Activated T-helper 1 cell treated with anti-CD3 and anti-CD28 coated beads, Interleukin-12 subunit alpha, Interleukin-12 subunit beta, Interleukin-2, Interleukin-4 antibody, amounts not matched to agents 30 ng/mL and 10 ng/mL and 1 ng/mL, durations not matched to agents 14 hours and 24 hours and 36 hours (primary cell): ENCODE data around the gene INHBB. TPM values are rescaled to one million over a fixed set of nuclear protein-coding genes. Genes with fewer than 3 reads are reported as not detected.
A peak's percentile ranks its signal among the peaks of the same experiment; 100 is the strongest.

ENCODE experiments used
- DNase-seq: peaks from one replicate; pipeline ENCODE4 v3.0.0; 2021; ENCODE audit warnings: low spot score
- H3K27ac Mint-ChIP-seq: one replicate; pipeline ENCODE4 v1.8.0; 2021; ENCODE audit warnings: mild to moderate bottlenecking, mixed read lengths
- H3K27me3 Mint-ChIP-seq: one replicate; pipeline ENCODE4 v1.8.0; 2022; ENCODE audit warnings: mild to moderate bottlenecking, moderate library complexity, mixed read lengths; ENCODE audit not compliant: insufficient read depth
- H3K36me3 Mint-ChIP-seq: one replicate; pipeline ENCODE4 v1.8.0; 2021; ENCODE audit warnings: low read depth, mixed read lengths
- H3K4me1 Mint-ChIP-seq: one replicate; pipeline ENCODE4 v1.8.0; 2021; ENCODE audit warnings: low read depth, mixed read lengths
- H3K4me3 Mint-ChIP-seq: one replicate; pipeline ENCODE4 v1.8.0; 2021; ENCODE audit warnings: mild to moderate bottlenecking, moderate library complexity, mixed read lengths
- H3K9me3 Mint-ChIP-seq: one replicate; pipeline ENCODE4 v1.8.0; 2021; ENCODE audit warnings: mixed read lengths
- intact Hi-C: fragments of 100-400 bp; cut with micrococcal nuclease; formaldehyde crosslinking; loops from one replicate; pipeline ENCODE4 v1.15.1; 2024
- total RNA-seq: library from RNA; stranded (reverse); gene quantifications from 2 replicates; pipeline ENCODE4 v1.2.3, GENCODE V29; 2022

INHBB gene
- not detected in 2 replicates for total RNA-seq

DNA sequence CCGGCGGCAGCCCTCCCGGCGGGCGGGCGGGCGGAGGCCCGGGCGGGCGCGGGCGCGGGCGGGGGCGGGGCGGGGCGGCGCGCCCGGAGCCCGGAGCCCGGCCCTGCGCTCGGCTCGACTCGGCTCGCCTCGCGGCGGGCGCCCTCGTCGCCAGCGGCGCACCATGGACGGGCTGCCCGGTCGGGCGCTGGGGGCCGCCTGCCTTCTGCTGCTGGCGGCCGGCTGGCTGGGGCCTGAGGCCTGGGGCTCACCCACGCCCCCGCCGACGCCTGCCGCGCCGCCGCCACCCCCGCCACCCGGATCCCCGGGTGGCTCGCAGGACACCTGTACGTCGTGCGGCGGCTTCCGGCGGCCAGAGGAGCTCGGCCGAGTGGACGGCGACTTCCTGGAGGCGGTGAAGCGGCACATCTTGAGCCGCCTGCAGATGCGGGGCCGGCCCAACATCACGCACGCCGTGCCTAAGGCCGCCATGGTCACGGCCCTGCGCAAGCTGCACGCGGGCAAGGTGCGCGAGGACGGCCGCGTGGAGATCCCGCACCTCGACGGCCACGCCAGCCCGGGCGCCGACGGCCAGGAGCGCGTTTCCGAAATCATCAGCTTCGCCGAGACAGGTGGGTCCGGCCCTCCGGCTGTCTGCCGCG, at the start of gene INHBB:
INHBB (plus strand) TSS at position 111 of the 641 bp plus-strand sequence; CDS start at position 164, 53 bp downstream.
- intact Hi-C loops = loop anchor here (10.0 kb wide), 2 partner anchors 331 to 1491 kb away; partner anchors contain the start of gene EPB41L5
- DNase-seq = no peak
- peak within 1 kb of the TSS; percentile 15 for H3K27ac Mint-ChIP-seq

DNA sequence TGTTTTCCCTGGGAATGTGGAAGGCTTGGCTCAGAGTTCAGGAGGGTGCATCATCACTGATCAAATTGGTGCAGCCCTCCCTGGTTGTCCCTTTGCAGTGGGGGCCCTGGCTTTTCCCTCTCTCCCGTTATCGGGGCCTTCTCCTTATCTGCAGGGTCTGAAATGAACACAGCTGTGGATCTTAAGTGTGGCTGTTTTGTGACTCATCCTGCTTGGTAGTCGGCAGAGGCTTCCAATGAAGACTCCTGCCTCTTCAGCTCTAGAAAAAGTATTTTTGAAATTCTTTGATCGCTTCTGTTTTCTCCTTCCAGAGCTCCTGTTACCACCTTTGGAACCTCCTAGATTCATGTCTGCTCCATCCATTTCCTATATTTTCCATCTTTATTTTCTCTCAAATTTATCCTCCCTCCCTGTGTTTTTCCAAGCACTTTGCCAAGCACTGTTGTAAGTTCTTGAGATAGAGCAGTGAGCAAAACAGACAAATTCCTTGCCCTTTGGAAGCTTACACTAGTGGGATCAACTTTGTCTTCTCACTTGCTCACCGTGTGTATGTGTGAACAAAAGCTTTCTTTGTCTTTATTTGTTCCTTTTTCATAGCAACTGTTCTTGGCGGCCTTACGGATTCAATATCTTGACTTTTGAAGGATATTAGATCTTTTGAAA, 47.6 kb upstream of the INHBB start:
- DNase-seq = no peak
- Mint-ChIP-seq H3K36me3 (peaks cover 49% of the 10 kb centered on the region), H3K27ac (no peak overlapping the region), H3K9me3 (no peaks in the 10 kb centered on the region), H3K27me3 (no peaks in the 10 kb centered on the region), H3K4me3 (no peak overlapping the region), H3K4me1 (peaks cover 32% of the 10 kb centered on the region)
- intact Hi-C loops = no loop called here

More for the DNA sequence above, at the start of gene INHBB:
- peak within 1 kb of the TSS; percentile 75 for H3K4me3 Mint-ChIP-seq
- H3K27me3 Mint-ChIP-seq = peaks cover 51% of the 10 kb centered on the region
- no peaks in the 10 kb centered on the region for H3K9me3 Mint-ChIP-seq
- H3K4me1 Mint-ChIP-seq = peaks cover 13% of the 10 kb centered on the region
- H3K36me3 Mint-ChIP-seq = no peaks in the 10 kb centered on the region

DNA sequence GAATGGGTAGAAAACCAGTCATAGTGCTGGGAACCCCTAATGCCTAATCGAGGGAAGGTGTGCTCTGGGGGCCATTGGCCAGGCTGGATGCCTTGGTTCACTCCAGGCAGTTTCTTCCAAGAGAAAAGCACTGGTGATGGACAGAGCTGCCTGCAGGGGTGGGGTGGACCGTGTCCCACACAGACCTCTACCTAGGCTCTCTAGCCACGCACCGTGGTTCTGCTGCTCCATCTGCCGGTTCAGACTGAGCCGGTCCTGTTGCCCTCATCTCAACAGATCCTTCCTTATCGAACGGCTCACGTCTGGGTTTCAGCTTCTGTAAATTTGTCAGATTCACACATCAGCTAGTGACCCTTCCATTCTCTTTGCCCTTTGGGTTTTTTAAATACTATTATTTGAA, 46.9 kb upstream of the INHBB start:
- H3K4me3 Mint-ChIP-seq = no peak overlapping the region
- no peak for DNase-seq
- H3K36me3 Mint-ChIP-seq = peaks cover 50% of the 10 kb centered on the region
- no peaks in the 10 kb centered on the region for H3K27me3 Mint-ChIP-seq
- intact Hi-C loops = no loop called here
- H3K27ac Mint-ChIP-seq = no peak overlapping the region
- H3K4me1 Mint-ChIP-seq = peaks cover 31% of the 10 kb centered on the region
- H3K9me3 Mint-ChIP-seq = no peaks in the 10 kb centered on the region

DNA sequence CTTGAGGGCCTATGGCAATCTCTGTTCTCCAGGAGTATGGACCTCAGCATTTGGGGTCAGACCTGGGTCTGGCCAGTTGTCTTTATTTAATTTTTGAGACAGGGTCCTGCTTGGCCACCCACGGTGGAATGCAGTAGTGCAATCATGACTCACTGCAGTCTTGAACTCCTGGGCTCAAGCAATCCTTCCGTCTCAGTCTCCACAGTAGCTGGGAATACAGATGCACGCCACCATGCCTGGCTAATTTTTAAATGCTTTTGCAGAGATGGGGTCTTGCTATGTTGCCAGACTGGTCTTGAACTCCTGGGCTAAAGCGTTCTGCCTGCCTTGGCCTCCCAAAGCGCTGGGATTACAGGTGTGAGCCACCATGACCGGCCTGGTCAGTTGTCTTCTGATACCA, 46.4 kb upstream of the INHBB start:
- Mint-ChIP-seq H3K9me3 (no peaks in the 10 kb centered on the region), H3K27ac (no peak overlapping the region), H3K36me3 (peaks cover 44% of the 10 kb centered on the region), H3K4me1 (peaks cover 29% of the 10 kb centered on the region), H3K4me3 (no peak overlapping the region), H3K27me3 (no peaks in the 10 kb centered on the region)
- intact Hi-C loops = no loop called here
- DNase-seq = no peak

DNA sequence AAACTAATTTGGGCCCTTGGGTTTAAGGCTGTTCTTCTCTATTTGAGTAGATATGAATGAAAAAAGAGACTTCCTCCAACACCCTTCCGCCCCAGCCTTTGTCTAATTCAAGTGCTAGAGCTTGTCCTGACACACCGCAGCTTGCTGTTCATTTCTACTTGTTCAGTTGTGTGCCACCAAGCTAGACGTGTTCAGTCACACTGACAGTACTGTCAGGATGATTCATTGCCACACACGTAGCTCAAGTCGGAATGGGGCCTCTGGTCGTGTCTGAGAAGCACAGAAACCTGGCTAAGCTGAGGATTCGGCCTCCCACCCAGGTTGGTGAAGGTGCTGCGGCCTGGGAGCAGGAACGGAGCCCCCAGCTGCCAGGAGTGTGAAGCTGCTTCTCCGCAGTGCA, 45.6 kb upstream of the INHBB start:
- Mint-ChIP-seq H3K27ac (no peak overlapping the region), H3K9me3 (no peaks in the 10 kb centered on the region), H3K27me3 (no peaks in the 10 kb centered on the region), H3K4me1 (peaks cover 29% of the 10 kb centered on the region), H3K4me3 (no peak overlapping the region), H3K36me3 (peaks cover 44% of the 10 kb centered on the region)
- no peak for DNase-seq
- intact Hi-C loops = no loop called here

DNA sequence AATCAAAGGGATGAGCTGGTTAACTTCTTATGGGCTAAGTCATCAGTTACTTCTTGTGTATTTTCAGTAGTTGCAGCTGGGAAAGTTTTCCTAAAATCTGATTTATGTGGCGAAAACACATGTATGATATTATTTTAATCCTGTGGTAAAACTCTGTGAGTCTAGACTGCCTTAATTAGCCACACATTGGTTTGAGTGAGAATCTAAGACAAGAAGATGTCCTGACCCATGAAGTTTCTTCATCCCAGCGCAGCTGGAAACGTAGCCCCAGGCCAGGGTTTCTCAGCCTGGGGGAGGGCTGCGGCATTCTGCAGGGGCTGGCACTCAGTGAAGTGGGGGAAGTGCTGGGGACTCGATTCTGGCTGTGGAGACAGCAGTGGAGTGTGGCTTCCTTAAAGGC, 44.7 kb upstream of the INHBB start:
- no peak overlapping the region for H3K4me3 Mint-ChIP-seq
- H3K27ac Mint-ChIP-seq = no peak overlapping the region
- intact Hi-C loops = no loop called here
- no peaks in the 10 kb centered on the region for H3K9me3 Mint-ChIP-seq
- H3K27me3 Mint-ChIP-seq = no peaks in the 10 kb centered on the region
- peaks cover 35% of the 10 kb centered on the region for H3K4me1 Mint-ChIP-seq
- peaks cover 44% of the 10 kb centered on the region for H3K36me3 Mint-ChIP-seq
- no peak for DNase-seq

DNA sequence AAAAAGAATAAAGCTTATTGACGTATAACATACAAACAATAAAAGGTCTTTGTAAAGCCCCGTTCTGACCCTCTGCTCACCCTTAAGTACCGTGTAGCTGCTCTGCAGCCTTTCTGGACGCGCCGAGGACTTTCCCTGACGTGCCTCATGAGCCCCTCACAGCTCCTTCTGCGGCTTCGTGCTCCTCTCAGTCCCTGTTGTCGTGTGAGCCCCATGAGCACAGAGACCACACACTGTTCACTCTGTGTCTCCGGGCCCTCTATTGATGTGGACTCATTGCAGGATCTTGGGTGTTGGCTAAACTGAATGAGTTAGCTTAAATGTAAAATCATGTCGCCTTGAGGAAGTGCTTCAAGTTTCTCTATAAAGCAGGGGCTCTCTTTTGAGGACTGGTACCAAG, 43.6 kb upstream of the INHBB start:
- H3K4me1 Mint-ChIP-seq = peaks cover 30% of the 10 kb centered on the region
- H3K27me3 Mint-ChIP-seq = no peaks in the 10 kb centered on the region
- H3K36me3 Mint-ChIP-seq = peaks cover 40% of the 10 kb centered on the region
- H3K27ac Mint-ChIP-seq = no peak overlapping the region
- H3K4me3 Mint-ChIP-seq = no peak overlapping the region
- no peaks in the 10 kb centered on the region for H3K9me3 Mint-ChIP-seq
- DNase-seq = no peak
- intact Hi-C loops = no loop called here

DNA sequence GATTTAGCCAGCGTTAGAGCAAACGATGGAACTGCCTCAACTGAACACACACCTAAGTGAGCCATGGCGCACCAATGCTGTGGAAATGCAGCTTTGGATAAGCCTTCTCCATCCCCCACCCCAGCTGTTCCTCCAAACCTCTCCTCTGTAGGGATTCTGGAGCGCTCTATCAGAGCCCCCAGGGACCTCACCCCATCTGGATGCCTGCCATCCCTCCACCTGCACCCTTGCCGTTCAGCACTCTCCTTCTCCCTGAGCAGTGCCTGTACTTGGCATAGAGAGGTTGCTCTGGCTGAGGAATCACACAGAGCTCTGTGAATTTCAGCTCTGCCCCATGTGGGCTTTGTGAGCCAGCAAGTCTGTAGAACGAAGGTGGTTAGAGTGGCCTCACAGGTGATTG, 42.8 kb upstream of the INHBB start:
- intact Hi-C loops = no loop called here
- Mint-ChIP-seq H3K4me3 (peak overlapping the region; percentile 8), H3K27ac (peak overlapping the region; percentile 25), H3K27me3 (no peaks in the 10 kb centered on the region), H3K9me3 (no peaks in the 10 kb centered on the region), H3K36me3 (peaks cover 32% of the 10 kb centered on the region), H3K4me1 (peaks cover 30% of the 10 kb centered on the region)
- no peak for DNase-seq

DNA sequence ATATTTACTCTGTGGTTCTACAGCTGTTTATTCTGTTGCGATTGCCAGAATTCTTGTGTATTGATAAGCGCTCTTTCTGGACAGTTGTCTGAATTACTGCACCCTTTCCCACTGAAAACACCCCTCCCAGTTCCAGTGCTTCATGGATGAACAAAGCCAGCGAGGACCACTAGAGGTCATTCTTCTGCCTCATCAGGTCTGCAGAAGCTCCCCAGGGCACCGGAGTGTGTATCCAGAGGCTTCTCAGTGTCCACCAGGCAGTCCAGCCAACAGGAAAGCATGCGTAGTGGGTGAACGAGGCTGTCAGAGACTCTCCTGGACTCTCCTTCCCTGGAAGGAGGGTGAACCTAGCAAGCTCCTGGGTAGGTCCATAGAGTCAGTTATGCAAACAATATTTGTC, 40.6 kb upstream of the INHBB start:
- DNase-seq = no peak
- H3K27ac Mint-ChIP-seq = no peak overlapping the region
- peaks cover 33% of the 10 kb centered on the region for H3K4me1 Mint-ChIP-seq
- intact Hi-C loops = no loop called here
- no peak overlapping the region for H3K4me3 Mint-ChIP-seq
- H3K36me3 Mint-ChIP-seq = peaks cover 24% of the 10 kb centered on the region
- H3K27me3 Mint-ChIP-seq = no peaks in the 10 kb centered on the region
- H3K9me3 Mint-ChIP-seq = no peaks in the 10 kb centered on the region

DNA sequence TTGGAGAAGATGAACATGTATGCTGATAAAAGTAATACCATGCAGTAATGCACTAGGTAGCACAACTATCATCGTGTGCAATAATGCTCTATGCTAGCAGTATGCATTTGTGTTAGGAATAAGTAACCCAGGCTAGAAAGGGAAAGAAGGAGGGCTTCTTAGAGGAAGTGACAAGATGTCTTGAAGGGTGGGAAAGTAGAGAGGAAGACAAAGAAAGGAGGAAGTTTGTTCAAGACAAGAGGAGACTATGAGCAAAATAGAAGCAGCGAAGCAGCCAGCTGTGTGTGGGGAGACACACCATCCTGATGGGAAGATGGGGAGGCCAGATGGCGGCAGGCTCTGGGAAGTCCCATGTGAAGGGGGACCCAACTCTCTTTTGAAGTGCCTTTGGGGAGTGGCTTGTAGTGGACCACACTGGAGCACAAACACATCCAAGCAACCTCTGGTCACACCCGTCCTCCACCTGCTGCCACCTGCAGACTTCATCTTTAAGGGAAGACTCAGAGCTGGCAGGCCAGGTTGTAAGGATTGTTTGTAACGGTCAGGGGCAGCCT, 39.9 kb upstream of the INHBB start:
- Mint-ChIP-seq H3K27me3 (no peaks in the 10 kb centered on the region), H3K4me1 (peaks cover 38% of the 10 kb centered on the region), H3K36me3 (peaks cover 24% of the 10 kb centered on the region), H3K9me3 (no peaks in the 10 kb centered on the region), H3K27ac (peak overlapping the region; percentile 0), H3K4me3 (no peak overlapping the region)
- DNase-seq = no peak
- intact Hi-C loops = no loop called here

DNA sequence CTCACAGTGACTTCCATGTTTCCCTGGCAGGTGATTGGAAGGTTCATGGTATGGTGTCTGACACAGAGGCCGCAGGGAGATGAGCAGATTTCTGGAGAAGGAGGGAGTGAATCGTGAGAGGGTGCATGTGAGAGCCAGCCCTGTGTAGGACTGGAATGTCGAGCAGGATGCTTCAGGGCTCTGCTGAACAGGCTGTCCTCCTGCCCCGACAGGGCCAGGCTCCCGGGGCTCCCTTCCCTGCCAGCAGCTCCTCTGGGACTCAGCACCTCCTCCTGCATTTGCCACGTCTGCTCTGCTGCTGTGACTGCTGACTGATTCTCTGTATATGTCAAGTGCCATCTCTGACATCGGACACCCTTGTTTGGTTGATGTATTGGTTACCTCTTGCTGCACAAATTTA, 38.5 kb upstream of the INHBB start:
- Mint-ChIP-seq H3K4me1 (peaks cover 29% of the 10 kb centered on the region), H3K36me3 (peaks cover 19% of the 10 kb centered on the region), H3K27me3 (no peaks in the 10 kb centered on the region), H3K27ac (no peak overlapping the region), H3K4me3 (no peak overlapping the region), H3K9me3 (no peaks in the 10 kb centered on the region)
- intact Hi-C loops = no loop called here
- DNase-seq = no peak

DNA sequence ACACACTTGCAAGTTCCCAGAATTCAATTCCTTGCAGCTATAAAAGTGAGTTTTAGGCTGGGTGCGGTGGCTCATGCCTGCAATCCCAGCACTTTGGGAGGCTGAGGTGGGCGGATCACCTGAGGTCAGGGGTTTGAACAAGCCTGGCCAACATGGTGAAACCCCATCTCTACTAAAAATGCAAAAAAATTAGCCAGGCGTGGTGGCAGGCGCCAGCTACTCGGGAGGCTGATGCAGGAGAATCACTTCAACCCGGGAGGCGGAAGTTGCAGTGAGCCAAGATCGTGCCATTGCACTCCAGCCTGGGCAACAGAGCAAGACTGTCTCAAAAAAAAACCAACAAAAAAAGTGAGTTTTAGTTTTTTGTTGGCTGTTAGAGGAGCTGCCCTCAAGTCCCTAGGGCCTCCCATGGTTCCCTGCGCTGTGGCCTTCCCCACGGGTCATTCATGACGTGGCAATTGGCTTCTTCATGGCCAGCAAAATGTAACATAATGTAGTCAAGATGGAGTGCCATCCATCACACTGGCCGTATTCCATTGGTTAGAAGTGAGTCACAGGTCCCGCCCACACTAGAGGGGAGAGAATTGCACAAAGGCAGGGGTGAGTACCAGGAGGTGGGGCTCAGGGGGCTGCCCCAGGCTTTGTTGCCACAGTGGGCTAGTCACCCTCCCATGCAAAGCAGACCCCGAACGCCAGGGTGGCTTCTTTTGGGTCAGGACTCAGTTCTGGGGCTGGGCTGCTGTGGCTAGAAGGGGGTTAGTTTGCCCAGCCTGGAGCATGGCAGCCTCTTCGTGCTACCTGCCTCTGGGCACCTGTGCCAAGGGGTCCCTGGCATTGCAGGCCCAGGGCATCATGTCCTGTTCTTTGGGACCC, 37.7 kb upstream of the INHBB start:
- DNase-seq = no peak
- no peak overlapping the region for H3K4me3 Mint-ChIP-seq
- H3K9me3 Mint-ChIP-seq = no peaks in the 10 kb centered on the region
- no peak overlapping the region for H3K27ac Mint-ChIP-seq
- intact Hi-C loops = no loop called here
- peaks cover 12% of the 10 kb centered on the region for H3K36me3 Mint-ChIP-seq
- no peaks in the 10 kb centered on the region for H3K27me3 Mint-ChIP-seq
- H3K4me1 Mint-ChIP-seq = peaks cover 29% of the 10 kb centered on the region

DNA sequence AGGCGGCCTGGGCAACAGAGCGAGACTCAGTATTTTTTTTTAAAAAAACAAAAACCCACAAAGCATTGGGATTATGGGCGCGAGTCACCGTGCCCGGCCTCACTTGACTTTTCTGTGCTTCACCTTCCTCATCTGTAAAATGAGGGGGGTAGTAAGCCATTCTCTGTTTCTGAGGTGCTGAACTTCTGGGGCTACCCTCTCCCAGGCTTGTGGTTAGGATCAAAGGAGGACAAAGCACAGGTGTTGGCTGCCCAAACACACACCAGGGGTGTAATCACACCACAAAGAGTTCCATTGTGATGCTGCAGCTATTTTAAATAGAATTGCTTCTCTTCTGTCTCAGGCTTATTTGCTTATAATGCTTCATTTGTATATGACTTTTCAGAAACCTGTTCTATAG, 35.8 kb upstream of the INHBB start:
- Mint-ChIP-seq H3K4me1 (peaks cover 42% of the 10 kb centered on the region), H3K4me3 (no peak overlapping the region), H3K9me3 (no peaks in the 10 kb centered on the region), H3K36me3 (peaks cover 6% of the 10 kb centered on the region), H3K27me3 (no peaks in the 10 kb centered on the region), H3K27ac (no peak overlapping the region)
- intact Hi-C loops = loop anchor here (5.0 to 10.0 kb wide), 2 partner anchors 553 to 635 kb away; partner anchors contain the start of genes PTPN4 and TMEM177
- no peak for DNase-seq
